HT-29 (cell line): ENCODE results near the gene ANKRD6. TPM values are rescaled to one million over a fixed set of nuclear protein-coding genes. Genes with fewer than 3 reads are reported as not detected.
A peak's percentile ranks its signal among the peaks of the same experiment; 100 is the strongest.

Source experiments
- DNase-seq: peaks from one replicate; pipeline ENCODE4 v3.0.0-alpha.2; 2015; ENCODE audit warnings: low spot score
- total RNA-seq: library from RNA; depleted of rRNA; stranded (reverse); fragments of >200 nt; shearing (Covaris generic); gene quantifications from 2 replicates; pipeline ENCODE4 v1.2.3, GENCODE V29; 2014

Gene ANKRD6
- total RNA-seq, 1 experiment from 2014 or later = not detected

DNA sequence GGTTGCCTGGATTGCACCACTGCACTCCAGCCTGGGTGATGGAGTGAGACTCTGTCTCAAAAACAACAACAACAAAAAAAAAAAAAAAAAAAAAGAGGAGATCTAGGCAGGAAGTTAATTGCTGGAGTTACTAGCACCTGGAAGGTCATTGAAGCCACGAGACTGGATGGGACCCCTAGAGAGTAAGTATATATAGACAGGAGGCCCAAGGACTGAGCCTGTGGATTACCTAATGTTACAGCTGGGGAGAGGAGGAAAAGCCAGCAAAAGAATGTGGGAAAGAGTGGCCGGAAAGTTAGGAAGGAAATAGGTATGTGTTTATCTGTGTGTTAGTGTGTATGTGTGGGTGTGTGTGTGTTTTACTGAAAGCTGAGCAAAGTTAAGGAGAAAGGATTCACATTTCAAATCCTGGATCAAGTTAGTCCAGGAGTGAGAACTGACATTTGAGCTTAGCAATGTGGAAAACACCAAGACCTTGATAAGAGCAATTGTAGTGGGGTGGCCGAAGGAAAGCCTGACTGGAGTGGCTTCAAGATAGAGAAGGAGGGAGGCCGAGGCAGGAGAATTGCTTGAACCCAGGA is 38.4 kb downstream of the ANKRD6 start:
- no peak for DNase-seq

DNA sequence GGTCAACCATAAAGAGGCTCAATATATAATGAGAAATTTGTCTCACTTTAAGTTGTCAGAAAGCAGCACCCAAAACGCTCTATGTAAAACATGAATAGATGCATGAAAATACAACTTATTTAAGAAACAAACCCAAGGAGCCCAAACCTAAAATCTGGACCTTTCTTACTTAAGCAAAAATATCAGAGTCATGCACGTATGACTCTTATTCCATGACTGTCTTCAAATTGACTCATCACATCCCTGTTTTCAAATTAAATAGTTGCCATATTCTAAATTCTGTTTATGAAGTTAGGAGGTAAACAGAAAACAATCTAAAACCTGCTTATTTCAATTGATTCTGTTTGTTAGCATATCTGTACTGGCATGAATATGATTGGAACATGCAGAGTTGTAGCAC is 42.1 kb downstream of the ANKRD6 start:
- DNase-seq = no peak

DNA sequence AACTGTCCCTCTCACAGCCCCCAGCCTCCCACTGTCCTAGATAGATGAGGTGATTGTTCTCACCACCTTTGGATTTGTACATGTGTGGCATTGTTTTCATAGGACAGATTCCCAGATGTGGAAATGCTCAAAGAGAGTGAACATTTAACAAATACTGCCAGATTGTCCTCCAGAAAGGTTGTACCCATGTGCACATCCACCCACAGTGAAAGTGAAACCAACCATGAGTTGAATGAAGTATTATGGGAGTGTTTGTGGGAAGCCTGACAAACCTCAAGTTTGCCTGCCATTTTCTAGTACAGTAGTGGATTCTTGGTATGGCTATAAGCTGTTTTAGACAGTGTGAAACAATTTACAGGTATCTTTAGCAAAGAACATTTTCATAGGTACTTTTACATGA is 42.7 kb downstream of the ANKRD6 start:
- DNase-seq = no peak

DNA sequence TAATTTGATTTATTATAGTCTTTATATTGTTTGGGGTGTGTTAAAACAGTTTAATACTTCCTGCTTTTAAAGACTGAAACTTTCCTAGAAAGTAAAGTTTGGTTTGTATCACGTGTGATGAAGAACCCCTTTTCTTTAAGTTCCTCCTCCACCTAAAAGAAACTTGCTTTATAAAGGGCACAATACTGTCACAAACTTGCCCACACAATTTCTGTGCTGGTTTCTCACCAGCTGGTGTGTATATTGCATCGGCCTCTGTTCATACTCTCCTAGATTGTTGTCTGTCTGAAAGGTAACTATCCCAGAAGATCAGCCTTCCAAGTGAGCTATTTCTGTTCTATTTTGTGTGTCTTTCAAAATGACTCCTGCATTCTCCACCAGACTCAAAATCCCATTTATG is 46.9 kb downstream of the ANKRD6 start:
- no peak for DNase-seq

DNA sequence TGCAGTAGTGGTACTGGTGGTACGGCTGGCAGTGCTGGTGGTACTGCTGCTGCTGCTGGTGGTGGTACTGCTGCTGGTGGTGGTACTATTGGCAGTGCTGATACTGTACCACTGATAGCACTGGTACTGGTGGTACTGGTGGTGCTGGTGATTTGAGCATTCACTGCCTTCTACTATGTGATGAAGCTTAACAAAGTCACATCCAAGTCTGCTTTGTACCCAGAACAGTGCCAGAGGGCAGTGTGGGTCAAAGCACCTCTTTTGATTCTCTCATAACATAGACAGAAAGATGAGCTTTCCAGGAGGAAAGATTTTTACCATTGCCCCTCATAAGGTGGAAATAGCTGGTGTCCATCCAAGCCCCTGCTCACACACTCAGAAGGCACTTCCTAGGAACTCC is 48.7 kb downstream of the ANKRD6 start:
- no peak for DNase-seq

DNA sequence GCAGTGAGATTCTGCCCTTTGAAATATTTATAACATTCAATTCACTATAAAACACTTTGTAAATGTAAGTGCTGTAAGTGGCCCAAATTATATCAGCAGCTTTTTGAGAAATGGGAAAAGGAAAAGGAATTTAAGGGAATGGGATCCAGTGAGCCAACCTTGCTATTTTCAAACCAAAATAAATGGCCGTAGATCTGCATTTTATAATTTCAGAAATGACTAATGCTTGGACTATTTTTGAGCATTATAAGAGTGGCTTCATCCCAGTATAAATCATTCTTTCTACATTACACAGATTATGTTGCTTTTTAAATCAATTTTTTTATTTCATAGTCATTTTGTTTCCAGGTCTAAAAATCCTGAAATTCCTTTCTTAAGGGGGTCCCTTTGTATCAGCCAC is 49.2 kb downstream of the ANKRD6 start:
- no peak for DNase-seq

DNA sequence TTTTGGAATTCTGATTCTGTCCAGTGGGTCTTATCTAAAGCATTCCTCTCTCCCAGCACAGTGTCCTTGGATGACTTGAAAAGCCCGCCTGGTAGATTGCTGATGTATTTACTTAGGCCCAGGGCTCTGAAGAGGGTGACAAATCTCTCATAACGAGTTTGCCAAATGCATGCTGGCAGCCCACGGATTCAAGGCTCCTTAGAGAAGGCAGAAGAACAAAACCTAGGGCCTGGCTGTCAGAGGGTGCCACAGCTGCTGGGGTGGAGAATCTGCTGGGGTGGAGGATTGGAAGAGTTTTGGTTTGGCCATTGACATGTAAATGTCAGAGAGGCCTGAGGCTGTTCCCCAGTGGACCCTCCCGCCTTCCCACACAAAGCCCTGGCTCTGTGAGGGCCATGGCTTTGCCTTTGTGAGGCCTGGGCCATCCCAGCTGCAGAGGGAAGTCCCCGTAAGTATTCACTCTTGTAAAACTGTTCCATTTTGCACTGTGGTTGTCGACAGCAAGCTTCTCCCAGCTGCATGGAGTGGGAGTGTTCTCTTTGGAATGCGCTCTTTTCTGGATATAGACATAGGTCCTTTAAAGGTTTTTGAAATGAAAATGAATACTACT is 50.3 kb downstream of the ANKRD6 start:
- no peak for DNase-seq

DNA sequence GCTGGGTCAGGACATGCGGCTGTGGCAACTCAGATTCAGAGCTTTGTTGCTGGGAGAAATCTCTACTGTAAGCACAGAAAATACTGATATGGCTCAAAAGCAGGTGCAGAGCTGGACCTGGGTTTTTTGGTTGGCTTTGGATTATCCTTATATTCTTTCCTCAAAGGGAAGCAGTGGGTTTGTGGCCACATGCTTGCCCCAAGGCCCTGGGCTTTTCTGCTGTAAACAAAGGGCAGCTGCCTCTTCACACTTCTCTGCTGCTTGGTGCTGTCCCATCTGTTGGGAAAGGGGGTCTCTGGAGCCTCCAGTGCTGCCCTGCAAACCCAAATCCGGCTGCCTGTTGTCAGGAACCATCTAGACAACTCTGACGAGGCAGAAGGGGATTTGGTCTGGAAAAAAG is 52.4 kb downstream of the ANKRD6 start:
- DNase-seq = no peak

DNA sequence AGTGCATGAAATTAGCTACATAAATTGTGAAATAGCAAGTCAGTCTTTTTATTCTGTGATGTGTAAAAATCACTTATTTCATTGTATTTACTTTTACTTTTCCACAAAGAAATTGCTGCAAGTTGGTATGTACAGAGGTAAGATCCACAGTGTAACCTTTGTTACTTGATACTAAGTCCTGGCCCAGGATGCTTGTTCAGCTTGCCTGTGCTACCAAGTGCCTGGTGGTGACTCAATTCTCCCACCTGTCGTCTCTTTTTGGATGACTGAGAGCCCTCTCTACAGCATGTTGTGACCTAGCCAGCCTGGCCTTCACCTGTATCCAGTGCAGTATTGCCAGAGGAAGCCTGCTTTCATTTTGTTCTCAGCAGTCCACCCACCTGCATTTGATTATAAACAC is 54.9 kb downstream of the ANKRD6 start:
- no peak for DNase-seq

DNA sequence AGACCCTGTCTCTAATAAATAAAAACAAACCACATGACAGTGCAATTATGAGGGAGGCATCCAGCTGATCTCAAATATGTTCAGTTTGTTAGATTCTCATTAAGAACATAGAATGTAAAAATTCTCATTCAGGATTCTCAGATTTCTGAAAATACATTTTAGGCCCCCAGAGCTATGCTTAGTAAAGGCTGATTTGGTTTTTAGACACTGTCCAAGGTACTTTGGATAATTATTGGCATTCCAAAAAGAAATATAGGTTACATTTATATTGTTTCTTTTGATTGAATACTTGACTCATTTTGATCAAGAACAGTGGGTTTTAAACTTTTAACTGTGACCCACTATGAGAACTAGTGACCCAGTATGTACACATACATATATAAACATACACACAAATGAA is 55.5 kb downstream of the ANKRD6 start:
- no peak for DNase-seq

DNA sequence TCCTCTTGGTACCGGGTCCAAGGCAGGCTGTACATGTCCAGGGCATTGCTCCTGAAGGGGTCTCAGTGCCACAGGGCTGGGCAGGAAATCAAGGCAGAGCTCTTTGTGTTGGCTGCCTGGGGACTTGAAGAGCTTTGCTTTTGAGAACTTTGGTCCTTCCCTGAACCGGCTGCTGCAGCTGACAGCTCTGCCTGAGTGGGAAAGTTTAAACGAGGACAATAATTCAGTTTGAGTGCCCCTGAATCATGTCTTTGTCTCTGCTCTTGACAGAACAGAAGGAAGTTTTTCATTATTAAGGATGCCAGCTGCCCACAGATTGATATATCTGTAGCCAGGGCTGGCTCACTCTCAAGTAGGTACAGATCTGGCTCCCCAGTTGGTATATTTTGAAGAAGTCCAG is 56.1 kb downstream of the ANKRD6 start:
- DNase-seq = no peak

DNA sequence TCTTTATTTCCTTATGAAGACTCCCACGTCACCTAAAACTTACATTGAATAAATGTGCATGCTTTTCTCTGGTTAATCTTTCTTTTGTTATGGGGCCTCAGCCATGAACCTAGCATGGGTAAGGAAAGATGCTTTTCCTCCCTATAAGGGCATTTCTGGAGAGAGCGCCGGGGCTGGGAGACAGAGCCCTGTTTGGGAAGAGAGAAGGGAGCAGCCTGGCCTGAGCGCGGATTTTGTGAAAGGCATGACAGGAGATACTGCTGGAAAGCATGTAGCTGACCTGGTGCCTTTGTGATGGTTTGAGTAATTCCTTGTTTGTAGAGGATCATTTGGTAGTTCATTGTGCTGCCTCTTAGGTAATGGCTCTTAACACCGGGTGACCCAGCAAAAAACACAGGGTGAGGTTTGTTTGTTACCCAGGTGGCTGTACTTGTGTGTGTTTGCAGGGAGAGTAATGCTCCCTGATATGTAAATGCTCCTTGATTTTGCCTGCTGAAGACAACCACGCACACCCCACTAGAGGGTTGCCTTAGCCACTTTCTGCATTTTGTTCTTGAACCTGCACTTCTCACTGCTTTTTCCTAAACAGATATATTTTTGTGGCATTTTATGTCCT is 59.2 kb downstream of the ANKRD6 start:
- no peak for DNase-seq

DNA sequence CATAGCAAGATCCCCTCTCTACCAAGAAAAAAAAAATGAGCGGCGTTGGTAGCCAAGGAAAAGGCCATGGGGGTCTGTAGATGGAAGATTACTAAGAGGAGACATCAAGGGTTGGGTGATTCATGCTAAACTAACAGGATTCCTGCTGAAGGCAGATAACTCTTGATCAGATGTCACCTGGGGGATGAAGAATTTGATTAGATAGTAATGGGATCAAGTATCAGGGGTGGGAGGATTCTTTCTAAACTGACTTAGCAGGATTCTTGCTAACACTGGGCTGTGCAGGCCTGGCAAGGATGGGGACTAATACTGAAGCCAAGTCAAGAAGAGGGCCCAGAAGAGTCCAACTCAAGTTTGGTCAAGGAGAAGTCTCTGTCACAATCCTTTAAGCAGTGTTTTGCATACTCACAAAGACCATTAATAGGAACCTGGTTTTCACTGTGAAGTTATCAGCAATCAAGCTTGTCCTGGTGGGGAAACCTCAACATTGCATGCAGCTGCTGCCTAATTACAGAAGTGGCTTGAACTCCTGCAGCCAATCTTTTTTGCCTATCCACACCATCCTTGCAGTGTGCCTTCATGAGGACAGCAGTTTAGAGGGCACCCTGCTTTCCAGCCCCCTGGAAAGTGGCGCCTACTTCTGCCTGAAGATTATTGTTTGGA is 61.3 kb downstream of the ANKRD6 start:
- peak; percentile 7 for DNase-seq

DNA sequence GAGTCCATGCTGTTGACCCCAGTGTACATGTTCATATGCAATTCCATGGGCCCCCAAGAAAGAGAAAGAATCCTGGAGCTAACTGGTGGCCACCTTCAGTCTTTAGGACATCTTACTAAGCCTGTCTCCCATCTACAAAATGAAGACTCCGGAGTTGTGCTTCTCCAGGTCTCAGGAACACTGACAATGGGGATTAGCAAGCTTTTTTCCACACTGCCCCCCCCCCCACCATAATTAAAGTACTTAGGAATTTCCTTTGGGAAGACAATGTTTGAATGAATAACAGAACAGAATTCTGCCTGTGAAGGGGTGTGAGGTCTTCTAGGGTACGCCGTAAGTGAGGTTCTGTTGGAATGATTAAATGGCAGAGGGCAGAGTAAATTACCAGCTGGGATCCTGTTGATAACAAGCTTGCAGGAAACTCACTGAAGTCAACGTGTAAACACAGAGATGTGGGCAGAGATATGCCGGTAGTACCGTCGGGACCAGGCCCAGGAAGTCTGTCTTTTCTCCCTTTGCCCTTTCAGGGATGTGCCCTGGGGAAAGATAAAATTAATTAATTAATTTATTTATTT is 63.1 kb downstream of the ANKRD6 start:
- no peak for DNase-seq

DNA sequence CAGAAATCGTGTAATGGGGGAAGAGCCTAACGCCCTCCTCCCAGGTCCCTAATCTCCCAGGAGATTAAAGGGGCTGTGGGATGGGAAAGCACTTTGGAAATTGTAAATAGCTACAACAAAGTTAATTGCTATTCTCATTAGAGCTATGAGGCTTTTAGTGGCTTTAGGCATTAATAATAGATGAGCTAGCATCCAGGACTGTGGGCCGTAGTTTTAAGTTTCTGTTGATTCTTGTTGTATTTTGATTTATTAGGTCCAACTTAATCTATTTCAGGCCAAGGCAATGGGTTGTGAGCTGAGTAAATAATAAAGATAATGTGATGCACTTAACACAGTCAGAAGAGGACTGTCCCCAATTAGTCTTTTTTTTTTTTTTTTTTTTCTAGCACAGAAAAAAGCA is 67.7 kb downstream of the ANKRD6 start:
- no peak for DNase-seq

DNA sequence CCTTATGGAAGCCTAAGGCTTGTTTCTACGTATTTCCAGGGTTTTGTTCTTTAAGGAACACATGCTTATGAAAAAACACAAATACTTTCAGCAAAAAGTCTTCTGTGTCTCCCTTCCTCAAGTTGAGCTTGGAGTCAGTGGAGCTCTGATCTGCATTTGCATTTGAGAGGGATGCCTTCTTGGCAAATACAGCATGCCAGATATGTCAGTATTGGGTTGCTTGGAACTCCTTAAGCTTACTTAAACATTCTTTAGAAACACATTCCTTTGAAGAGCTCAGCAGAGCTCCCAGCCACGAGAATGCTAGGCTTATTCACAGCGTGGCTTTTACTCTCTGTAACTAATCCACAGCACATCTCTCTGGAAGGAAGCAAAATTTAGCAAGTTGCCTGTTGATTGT is 68.3 kb downstream of the ANKRD6 start:
- no peak for DNase-seq

DNA sequence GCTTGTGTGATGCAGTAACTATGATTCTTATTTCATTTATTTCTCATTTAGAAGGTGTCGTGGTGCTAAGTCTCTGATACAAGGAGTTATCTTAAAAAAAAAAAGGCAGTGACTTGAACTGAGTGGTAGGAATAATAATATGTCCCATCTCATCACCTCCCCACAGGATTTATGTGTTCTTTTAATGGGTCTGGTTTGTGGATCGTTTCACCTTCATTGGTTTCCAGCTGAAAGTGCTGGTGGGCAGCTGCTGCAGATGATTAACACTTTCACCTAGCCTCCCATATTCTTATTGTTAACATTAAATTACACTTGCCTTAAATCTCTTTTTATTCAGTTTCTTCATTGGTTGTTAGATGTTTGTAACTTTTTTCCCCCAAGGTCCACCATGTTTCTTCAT is 68.8 kb downstream of the ANKRD6 start:
- DNase-seq = no peak

DNA sequence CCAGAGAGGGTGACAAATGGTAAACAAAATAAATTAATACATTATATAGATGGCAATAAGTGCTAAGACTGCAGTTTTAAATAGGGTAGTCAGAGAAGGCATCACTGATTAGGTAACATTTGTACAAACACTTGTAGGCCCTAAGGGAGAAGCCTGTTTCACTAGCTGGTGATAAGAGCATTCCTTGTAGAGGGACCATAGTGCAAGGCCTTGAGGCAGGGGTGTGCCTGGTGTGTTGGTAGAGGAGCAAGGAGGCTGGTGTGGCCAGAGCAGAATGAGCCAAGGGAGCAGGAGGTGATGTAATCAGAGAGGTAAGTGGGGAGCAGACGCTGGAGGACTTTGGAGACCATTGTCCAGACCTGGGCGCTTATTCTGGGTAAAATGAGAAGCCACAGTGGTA is 70.7 kb downstream of the ANKRD6 start:
- DNase-seq = no peak

DNA sequence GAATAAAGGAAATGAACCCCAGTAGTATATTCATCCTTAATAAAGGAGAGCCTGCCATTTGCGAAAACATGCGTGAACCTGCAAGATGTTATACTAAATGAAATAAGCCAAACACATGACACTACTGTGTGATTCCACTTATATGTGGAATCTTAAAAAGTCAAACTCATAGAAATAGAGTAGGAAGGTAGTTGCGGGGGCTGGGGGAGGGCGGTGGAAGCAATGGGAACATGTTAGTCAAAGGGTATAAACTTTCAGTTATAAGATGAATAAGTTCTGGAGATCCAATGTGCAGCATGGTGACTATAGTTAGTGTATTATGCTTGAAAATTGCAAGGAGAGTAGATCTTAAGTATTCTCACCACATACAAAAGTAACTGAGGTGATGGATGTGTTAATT is 72.9 kb downstream of the ANKRD6 start:
- no peak for DNase-seq

DNA sequence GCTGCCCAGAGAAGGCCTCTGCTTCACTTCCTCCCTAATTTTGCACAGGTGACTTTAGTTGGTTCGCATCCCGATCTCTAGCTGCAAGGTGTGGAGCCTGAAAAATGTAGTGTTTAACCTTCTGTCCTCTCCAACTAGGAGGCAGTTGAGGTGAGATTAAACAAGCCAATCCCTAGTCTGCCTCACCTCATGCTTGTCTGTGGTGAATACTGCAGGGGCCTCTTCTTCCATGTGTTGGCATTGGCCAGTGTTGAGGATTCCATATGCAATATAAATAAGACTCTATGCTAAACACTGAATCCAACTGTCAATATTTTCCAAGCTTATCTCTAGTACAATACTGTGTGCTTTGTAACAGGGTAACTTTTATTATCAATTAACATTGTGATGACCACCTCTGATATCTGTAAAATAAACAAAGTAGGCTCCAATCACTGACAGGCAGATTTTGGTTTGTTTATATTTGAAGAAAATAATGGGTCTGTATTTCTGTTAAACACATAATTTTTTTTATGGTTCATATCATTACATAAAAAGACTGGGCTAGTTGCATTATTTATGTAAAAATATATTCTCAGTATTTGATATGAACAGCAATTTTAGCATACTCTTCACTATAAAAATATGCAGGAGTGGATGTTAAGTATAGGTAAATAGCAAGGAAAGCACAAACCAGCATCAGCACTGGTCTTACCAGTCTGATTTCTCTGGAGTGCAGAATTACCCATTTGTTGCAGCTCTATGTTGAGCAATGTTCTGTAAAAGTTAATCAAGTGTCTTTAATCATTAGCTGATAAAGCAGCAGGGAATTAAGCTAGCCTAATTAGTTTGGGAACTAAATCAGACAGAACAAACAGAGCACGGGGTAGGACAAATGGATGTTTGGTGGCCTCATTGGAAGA is 74.0 kb downstream of the ANKRD6 start:
- no peak for DNase-seq

DNA sequence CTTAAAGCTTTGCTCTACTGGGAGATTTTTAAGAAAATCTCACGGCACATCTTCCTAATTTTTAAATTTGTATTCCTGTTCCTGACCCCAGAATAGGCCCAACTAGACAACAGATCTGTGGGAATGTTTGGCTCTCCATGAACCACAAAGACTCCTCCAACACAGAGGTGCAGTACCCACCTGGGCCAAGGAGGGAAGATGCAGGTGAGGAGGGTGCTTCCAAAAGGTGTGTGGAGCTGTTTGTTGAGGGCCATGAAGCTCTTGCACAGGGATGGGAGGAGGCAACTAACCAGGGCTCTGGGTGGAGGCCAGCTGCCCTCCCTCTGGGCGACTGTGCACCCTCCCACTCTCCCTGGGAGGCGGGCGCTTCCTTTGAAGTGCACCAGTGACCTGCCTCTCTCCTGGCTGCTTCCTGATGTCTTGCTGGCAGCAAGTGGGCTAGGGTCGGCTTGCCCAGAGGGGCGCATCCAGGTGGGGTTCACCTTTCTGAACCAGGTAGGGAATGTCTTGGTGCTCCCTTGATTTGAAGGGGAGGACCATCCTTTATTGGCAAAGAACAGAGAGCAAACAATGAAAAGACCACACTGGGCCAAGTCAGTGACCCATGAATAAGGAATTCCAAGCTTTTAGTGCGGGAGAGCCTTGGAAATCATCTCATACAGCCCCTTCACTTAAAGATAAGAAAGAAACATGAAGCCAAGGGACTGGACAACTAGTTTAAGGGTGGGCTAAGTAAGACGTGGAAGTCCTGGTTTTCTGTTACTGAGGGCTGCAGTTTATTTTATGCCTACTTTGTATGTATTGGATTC is 76.0 kb downstream of the ANKRD6 start:
- DNase-seq = no peak
